Fibroblast of skin of scalp (primary cell): ENCODE data around the gene ATF7IP2.

Source experiments
- DNase-seq: peaks from one replicate; pipeline ENCODE4 v3.0.0-alpha.2; 2013

Gene ATF7IP2

DNA sequence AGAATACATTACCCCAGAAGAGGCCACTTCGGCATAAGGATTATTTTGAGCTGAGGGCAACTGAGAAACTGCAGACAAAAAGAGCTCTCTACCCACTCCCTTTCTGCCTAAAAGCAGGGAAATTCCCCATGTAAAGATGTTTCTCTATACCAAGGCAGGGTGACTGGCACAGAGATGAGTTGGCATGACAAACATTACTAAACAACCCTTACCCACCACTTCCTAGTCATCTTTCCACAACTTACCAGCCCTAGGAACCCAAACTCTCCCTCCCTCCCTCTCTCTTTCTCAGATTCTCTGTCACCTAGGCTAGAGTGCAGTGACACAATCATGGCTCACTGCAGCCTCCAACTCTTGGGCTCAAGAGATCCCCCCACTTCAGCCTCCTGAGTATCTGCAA lies 126.0 kb downstream of the ATF7IP2 start:
- DNase-seq, result no peak

DNA sequence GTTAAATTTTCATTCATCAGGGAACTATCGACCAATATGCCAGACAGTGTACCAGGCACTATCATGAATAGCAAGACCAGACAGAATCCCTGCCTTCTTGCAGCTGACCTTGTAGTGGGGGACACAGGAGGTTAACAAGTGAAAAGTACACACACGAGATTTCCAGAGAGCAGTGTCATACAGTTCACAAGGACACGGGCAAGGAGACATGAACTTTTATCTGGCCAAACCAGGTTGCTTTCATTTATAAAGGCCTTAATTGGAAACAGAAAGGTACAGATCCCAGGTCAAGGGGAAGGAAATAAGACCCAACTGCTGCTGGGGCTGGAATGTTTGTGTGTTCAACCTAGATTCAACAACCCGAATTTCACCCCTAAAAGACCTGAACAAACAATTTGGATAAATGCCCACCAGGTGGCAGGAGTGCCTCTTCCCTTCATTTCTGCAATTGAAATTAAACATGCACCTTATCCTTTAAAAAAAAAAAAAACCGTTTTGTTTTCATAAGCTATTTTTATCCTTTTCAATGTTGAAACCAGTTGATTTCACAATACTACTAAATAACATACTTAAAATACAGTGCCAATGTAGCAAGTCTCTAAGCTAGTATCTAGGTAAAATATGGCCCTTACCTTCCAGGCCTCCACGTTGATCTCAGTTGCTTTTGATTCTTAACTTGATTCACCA lies 128.7 kb downstream of the ATF7IP2 start:
- peak; percentile 64 for DNase-seq

DNA sequence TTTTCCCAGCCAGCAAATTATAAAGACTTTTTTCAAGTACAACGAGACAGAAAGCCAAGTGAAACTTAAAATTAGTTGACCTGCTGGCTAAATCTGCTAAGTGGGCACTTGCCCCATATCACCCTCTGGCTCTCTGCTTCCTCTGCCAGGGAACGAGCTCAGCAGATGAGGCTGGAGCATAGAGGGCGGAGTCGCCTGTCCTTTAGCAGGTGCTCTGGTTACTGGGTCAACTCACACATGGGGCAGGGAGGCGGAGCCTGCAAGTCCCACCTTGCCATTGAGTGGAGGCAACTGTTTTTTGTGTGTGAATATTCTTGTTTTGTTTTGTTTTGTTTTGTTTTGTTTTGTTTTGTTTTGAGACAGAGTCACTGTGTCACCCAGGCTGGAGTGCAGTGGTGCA lies 132.0 kb downstream of the ATF7IP2 start:
- no peak for DNase-seq

DNA sequence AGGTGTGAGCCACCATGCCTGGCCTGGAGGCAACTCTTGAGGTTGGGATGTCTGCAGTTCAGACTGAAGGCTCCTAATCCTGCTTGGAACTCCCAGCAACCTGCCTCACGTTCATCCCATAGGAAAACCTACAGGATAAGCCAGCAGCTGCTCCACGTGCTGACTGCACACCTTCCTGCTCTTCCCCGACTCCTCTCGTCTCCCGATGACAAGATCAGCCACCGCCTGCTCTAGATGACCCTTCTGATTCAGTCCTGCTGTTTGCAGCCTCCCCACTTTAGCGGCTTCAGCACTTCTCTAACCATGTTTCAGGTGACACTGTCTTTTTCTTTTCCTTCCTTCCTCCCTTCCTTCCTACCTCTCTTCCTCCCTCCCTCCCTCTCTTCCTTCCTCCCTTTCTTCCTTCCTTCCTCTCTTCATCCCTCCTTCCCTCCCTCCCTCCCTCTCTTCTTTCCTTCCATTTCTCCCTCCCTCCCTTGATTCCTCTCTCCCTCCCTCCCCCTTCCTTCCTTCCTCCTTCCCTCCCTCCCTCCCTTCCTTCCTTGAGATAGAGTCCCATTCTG lies 132.7 kb downstream of the ATF7IP2 start:
- DNase-seq, result no peak

DNA sequence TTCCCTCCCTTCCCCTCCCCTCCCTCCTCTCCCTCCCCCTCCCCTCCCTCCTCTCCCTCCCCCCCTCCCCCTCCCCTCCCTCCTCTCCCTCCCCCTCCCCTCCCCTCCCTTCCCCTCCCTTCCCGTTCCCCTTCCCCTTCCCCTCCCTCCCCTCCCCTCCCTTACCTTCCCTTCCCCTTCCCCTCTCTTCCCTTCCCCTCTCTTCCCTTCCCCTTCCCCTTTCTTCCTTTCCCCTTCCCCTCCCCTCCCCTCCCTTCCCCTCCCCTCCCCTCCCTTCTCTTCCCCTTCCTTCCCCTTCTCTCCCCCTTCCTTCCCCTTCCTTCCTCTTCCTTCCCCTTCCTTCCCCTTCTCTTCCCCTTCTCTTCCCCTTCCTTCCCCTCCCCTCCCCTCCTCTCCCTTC lies 133.4 kb downstream of the ATF7IP2 start:
- DNase-seq, result no peak

DNA sequence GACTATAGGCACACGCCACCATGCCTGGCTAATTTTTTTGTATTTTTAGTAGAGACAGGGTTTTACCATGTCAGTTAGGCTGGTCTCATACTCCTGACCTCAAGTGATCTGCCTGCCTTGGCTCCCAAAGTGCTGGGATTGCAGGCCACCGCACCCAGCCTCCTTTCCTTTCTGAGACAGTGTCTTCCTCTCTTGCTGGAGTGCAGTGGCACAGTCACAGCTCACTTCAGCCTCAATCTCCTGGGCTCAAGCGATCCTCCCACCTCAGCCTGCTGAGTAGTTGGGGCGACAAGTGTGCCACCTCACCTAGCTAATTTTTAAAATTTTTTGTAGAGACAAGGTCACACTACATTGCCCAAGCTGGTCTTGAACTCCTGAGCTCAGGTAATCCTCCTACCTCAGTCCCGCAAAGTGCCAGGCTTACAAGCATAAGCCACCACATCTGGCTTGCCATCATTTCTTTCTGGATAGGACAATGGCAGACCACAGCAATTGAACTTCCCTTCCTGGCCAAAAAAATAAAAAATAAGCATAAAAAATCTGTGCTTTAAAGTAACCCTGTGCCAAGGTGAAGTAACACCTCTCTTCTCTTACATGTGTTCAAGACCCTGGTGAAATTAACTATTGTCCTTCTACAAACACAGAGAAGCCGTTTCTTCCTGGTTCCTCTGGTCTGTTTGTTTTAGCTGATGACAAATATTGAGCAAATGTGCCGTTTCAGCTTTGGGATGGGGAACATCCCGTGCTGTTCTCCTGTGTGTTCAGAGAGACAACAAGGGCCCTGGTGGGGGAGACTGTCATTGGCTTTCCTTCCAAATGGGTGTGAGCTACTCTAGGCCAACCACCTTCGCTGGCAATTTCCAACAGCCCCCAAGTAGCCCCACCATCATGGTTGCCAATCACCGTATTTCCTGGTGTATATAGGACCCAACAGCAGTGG lies 134.3 kb downstream of the ATF7IP2 start:
- no peak for DNase-seq

DNA sequence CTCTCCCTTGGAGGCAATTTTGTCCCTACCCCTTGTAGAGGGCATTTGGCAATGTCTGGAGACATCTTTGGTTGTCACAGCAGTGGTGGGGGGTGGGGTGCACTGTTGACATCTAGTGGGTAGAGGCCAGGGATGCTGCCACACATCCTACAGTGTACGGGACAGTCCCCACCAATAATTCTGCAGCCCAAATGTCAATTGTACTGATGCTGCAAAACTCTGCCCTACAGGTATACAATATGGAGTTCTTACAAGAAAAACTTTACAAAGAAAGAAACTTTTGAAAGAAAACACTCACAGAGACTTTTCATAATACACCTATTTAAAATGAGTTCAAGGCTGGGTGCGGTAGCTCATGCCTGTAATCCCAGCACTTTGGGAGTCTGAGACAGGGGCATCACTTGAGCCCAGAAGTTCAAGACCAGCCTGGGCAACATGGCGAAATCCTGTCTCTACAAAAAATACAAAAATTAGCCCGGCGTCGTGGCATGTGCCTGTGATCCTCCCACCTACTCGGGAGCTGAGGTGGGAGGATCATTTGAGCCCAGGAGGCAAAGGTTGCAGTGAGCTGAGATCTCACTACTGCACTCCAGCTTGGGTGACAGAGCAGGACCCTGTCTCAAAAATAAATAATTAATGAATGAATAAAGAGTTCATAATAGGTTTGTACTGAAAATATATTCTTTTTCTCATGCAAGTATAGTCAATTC lies 135.2 kb downstream of the ATF7IP2 start:
- DNase-seq, result no peak

DNA sequence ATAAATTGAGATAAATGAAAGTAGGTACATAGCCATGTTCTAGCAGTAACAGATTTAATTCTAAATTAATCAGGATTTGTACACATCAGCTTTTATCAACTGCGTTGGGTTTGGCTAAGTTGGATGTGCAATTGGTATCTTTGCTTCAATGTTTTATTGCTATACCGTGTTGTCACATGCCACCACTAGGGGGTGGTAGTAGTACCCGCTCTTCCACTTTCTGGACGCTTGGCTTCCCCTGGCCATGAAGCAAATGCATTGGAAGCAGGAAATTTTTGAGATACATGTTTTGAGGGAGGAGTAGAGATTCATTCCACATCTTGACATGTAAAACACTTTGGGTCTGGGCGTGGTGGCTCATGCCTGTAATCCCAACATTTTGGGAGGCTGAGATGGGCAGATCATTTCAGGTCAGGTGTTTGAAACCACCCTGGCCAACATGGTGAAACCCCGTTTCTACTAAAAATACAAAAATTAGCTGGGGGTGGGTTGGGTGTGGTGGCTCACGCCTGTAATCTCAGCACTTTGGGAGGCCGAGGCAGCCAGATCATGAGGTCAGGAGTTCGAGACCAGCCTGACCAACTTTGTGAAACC lies 135.9 kb downstream of the ATF7IP2 start:
- DNase-seq, result peak; percentile 69

DNA sequence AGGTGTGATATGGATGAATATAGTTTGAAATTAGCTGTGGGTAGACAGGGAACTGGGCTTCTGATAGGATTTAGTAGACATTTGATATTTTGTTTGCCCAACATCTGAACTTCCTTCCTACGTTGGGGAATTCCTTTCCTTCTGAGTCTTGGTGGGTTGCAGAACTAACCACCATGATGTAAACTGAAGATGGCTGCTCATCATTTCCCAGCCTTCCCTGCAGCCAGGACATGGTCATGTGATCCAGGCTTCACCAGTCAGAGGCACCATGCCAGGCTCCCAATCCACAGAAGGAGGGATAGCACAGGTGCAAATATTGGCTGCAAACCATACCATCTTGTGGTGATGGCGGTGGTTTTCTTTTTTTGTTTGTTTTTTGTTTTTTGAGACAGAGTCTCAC lies 137.1 kb downstream of the ATF7IP2 start:
- DNase-seq, result no peak

DNA sequence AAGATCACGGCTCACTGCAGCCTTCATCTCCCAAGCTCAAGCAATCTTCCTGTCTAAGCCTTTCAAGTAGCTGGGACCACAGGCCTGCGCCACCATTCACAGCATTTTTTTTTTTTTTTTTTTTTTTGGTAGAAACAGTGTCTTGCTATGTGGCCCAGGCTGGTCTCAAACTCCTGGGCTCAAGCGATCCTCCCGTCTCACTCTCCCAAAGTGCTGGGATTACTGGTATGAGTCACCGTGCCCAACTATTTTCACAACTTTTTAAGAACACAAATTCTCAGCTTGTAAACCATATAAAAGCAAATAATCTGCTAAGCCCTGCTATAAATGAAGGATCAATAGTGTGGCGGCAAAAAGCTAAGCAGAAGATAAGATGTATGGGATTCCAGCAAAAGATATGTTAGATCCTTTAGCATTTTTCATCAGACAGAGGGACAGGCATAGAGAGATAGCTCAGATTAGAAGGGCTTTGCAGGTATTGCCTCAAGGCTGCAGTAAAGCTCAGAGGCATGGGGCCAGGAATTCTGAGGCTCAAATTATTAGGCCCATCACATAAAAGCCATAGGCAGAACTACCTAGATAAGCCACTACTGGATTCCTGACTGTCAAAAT lies 139.5 kb downstream of the ATF7IP2 start:
- no peak for DNase-seq

DNA sequence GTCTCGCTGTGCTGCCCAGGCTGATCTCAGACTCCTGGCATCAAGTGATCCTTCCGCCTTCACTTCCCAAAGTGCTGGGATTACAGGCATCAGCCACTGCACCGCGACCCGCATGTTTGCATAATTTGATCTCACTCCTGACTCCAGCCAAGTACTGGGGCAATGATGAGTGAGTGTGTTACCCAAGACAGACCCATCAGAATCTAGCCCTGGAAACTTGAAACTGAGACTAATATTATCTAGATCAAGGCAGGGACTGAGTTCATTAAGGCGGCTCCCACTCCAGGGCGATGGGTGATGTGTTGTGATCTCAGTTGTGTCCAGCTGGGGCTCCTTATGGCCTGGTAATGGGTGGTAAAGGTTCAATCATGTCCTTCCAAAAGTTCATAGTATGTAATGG lies 141.1 kb downstream of the ATF7IP2 start:
- DNase-seq, result no peak

DNA sequence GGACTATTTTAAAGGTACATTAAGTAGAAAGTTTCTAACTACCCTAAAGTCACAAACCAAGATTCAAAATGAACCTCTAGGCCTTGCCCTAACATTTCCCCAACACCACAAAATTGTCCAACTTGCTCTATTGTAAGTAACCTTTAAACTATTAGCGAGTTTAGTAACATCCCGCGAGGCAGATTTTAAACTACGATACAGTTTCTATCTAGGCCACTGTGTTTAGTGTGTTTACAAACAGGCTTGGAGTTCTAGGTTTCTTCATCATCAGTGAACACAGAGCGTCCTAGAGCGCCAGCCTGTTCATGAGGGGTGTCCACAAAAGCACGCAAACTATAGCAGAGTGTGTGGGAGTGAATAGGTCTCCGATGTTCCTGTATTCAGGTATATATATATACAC lies 142.8 kb downstream of the ATF7IP2 start:
- no peak for DNase-seq

DNA sequence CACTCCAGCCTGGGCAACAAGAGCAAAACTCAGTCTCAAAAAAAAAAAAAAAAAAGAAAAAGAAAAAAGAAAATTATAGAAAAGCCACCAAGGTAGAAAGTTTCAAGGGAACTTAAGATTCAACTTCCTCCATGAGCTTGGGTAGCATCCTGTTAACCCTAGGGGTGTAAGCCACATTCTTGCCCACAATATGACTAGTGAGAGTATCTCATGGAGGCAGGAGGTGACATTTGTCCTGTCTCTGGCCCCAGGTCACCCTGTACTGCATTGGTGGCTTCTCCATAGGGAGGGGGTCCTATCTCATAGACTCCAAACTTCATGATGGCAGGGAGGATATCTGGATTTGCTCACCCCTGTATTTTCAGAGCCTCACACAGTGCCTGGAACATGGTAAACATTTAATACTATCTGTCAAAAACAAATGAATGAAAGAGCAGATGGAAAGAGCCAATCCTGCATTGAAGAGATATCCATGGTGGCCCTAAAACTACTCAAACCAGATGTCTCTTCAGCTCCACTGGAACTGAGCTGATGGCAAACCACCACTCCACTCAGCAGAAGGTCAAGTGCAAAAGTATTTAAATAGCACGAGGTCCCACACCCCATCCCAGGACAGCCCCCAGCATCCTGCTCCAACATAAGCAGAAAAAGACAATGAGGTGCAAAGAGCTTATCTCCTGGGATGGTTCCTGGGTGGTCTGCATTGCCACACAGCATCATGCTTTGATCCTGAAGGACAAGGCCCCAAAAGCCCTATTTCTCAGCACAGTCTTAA lies 144.2 kb downstream of the ATF7IP2 start:
- no peak for DNase-seq

DNA sequence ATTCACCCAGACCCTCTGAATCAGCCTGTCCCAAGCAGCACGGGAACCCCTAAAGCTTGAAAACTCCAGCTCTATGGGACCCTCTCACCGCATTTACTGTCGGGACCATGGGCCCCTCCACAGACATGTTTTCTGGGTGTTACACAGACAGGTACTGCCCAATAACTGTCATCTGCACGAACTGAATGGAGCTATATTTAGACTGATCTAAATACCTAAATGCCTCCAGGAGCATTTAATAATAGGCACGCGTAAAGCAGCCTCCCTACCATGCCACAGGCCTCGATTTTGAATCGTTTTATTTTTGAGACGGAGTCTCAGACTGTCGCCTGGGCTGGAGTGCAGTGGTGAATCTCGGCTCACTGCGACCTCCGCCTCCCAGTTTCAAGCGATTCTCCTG lies 144.8 kb downstream of the ATF7IP2 start:
- no peak for DNase-seq

DNA sequence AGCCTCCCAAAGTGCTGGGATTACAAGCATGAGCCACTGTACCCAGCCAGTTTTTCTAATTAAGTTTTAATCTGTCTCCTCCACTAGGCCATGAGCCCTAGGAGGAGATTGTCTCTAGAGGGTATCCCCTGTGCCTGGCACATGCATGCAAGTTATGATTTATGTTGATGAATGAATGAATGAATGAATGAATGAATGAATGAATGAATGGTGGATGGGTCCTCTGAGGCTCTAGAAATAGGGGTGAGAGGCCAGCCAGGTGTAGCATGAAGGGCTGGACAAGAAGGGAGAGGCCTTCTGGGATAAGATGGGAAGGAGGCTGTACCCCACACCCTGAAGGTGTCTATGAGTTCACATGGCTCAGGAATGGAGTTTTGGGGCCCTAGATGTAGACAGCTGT lies 145.7 kb downstream of the ATF7IP2 start:
- no peak for DNase-seq
